Stimulated activated CD4-positive, alpha-beta T cell treated with anti-CD3 and anti-CD28 coated beads, Interleukin-1b, Interleukin-23, amount 100 ng/mL, for 1 hour (primary cell): Measurements from ENCODE around the gene NCKIPSD.
A peak's percentile ranks its signal among the peaks of the same experiment; 100 is the strongest.
"Not testable (repeated sequence)": the region's sequence is repeated elsewhere in the genome, so short reads cannot be mapped to it uniquely, and the experiment has no call there.

Experiments
- DNase-seq, 2 donors: peaks; one replicate each; pipeline ENCODE4 v3.0.0-alpha.2; 2020; ENCODE audit warnings: low read depth in 2 of 2

Gene NCKIPSD

DNA sequence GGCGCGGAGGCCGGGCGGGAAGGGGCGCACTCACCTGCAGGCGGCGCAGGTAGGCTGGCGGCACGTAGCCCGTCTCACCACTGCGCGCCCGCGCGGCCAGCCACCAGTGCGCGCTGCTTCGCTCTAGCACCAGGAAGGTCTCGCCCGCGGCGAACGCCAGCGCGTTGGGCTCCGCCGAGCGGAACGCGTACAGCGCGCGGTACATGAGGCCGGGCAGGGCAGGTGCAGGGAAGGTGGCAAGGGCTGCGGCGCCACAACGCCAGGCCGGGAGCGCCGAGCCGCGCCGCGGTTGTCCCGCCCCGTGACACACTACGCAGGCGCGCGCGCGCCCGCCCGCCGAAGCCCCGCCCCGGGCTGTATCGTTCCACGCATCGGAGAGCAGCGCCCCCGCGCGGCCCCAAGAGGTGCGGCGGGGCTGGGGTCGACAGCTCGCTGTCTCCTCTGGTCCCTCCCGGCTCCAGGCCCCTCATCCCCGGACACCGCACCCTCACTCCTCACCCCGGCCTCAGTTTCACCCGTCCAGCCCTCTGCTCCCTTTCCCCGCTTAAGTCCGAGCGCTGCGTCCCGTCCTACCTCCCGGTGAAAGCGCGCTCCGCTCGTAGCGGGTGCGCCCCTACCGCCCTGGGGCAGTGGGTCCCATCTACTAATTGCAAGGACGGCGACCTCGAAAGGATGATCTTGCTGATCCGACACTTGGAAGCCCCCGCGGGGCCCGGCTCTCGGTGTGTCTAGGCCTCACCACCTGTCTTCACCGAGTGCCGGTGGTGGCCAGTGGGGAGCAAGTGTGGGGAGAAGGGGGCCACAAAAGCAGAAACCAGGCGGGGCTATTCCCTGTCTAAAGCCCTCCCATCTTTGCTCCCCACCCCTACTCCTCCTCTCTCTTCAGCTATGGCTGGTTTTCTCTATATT, at the start of gene NCKIPSD:
NCKIPSD (minus strand) TSS at position 313 of the 909 bp plus-strand sequence; CDS start at position 205, 108 bp downstream.
- DNase-seq = peak; percentile 77 to 93

DNA sequence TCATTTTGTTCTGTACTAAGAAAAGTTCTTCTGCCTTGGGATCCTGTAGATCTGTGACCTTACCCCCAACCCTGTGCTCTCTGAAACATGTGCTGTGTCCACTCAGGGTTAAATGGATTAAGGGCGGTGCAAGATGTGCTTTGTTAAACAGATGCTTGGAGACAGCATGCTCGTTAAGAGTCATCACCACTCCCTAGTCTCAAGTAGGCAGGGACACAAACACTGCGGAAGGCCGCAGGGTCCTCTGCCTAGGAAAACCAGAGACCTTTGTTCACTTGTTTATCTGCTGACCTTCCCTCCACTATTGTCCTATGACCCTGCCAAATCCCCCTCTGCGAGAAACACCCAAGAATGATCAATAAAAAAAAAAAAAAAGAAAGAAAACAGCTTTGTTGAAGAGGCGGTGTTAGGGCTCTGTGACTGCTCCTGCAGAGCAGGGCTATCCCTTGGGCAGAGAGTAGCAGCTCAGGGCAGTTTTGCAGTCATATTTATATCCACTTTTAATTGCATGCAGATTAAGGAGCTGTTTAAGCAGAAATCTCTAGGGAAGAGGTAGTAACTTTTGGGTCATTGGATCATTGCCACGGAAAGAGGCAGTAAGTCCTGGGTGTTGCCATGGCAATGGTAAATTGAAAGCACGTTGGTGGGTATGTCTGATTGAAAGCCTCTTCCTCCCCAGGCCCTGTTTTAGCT, 49.5 kb upstream of the NCKIPSD start:
- DNase-seq = not testable (repeated sequence)

DNA sequence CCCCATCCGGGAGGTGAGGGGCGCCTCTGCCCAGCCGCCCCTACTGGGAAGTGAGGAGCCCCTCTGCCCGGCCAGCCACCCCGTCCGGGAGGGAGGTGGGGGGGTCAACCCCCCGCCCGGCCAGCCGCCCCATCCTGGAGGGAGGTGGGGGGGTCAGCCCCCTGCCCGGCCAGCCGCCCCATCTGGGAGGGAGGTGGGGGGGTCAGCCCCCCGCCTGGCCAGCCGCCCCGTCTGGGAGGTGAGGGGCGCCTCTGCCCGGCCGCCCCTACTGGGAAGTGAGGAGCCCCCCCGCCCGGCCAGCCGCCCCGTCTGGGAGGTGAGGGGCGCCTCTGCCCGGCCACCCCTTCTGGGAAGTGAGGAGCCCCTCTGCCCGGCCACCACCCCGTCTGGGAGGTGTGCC, 48.8 kb upstream of the NCKIPSD start:
- not testable (repeated sequence) for DNase-seq

DNA sequence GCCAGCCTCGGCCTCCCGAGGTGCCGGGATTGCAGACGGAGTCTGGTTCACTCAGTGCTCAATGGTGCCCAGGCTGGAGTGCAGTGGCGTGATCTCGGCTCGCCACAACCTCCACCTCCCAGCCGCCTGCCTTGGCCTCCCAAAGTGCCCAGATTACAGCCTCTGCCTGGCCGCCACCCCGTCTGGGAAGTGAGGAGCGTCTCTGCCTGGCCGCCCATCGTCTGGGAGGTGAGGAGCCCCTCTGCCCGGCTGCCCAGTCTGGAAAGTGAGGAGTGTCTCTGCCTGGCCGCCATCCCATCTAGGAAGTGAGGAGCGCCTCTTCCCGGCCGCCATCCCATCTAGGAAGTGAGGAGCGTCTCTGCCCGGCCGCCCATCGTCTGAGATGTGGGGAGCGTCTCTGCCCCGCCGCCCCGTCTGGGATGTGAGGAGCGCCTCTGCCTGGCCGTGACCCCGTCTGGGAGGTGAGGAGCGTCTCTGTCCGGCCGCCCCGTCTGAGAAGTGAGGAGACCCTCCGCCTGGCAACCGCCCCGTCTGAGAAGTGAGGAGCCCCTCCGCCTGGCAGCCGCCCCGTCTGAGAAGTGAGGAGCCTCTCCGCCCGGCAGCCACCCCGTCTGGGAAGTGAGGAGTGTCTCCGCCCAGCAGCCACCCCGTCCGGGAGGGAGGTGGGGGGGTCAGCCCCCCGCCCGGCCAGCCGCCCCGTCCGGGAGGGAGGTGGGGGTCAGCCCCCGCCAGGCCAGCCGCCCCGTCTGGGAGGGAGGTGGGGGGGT, 48.2 kb upstream of the NCKIPSD start:
- DNase-seq = not testable (repeated sequence)

DNA sequence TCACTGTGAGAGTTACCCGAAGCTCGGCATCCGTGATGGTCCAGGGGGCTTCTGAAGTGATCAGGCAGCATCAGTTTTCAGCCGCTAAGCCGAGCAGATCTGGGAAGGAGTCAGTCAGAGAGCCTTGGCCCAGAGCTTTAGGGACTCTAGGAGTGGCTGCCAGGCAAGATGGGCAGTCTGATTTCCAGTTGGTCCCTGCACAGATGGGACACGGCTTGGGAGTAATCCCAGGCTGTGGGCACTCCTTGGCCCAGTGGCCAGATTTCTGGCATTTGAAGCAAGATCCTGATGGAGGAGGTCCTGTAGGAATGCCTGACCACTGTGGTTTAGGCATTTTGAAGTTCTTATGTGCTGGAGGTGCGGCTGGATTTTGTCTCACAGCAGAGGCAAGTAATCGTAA, 41.8 kb upstream of the NCKIPSD start:
- no peak for DNase-seq

- DNase-seq = not testable (repeated sequence)
These were observed 39.6 kb upstream of the NCKIPSD start for GRCh38 chr3:48725185-48725855.

DNA sequence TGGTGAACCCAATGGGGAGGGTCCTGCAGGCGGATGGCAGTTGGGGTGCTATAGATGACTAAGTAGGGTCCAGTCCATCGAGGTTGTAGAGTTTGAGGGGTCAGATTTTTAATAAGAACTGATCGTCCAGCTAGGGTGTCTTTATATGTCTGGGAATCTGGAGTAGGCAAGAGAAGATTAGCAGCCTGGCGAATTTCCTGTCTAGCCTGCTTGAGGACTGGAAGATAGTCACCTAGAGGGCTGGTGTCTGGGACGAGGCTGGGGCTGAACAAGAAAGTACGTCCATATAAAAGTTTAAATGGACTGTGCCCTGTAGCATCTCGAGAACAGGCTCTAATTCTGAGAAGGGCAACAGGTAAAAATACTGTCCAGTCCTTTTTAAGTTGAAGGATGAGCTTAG, 38.0 kb upstream of the NCKIPSD start:
- DNase-seq = no peak

- not testable (repeated sequence) for DNase-seq
These were observed 37.6 kb upstream of the NCKIPSD start for GRCh38 chr3:48723293-48723692.

GRCh38 chr3:48716982-48717746, 31.4 kb upstream of the NCKIPSD start, which contains the start of gene IP6K2:
IP6K2 (minus strand) TSS chr3:48717221; CDS start chr3:48695291, 21,930 bp downstream.
- DNase-seq = peak; percentile 97 to 99

- DNase-seq = no peak
These were observed 30.8 kb upstream of the NCKIPSD start for GRCh38 chr3:48716508-48716981.

GRCh38 chr3:48715174-48715800, 29.6 kb upstream of the NCKIPSD start:
- no peak for DNase-seq

GRCh38 chr3:48711727-48712126, 26.0 kb upstream of the NCKIPSD start:
- DNase-seq = no peak

GRCh38 chr3:48709051-48709461, 23.3 kb upstream of the NCKIPSD start:
- DNase-seq = no peak

GRCh38 chr3:48708481-48708889, 22.8 kb upstream of the NCKIPSD start:
- DNase-seq = no peak

DNA sequence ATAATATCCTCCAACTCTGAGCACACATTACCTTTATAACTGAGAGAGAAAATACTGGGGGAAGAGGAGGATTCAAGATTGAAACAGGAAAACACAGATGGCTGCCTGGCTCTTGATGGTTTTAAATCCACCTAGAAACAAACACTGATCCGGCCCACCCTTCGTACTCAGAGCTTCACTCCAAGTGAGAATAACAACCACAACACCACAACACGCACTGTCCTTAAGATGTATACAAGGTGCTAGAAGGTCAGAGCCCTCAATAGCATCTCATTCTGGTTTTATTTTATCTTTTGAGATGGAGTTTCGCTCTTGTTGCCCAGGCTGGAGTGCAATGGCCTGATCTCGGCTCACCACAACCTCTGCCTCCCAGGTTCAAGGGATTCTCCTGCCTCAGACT, 21.4 kb upstream of the NCKIPSD start:
- no peak for DNase-seq

DNA sequence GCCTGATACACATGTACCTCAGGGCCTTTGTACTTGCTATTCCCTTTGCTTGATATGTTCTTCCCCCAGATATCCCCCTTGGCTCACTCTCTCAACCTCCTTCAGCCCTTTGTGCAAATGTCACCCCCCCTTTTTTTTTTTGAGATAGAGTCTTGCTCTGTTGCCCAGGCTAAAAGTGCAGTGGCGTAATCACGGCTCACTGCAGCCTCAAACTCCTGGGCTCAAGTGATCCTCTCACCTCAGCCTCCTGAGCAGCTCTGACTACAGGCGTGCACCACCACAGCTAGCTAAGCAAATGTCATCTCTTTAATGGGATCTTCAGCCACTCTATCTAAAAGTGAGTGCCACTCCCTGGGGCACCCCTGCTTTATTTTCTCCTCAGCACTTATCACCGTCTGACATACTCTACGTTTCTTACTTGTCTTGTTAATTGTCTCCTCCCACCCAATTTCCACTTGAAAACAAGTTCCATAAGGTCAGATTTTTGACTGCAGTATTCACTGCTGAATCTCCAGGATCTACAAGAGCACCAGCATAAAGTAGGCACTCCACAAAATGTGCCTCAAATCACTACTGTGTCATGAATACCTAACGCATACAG, 16.7 kb upstream of the NCKIPSD start:
- no peak for DNase-seq

DNA sequence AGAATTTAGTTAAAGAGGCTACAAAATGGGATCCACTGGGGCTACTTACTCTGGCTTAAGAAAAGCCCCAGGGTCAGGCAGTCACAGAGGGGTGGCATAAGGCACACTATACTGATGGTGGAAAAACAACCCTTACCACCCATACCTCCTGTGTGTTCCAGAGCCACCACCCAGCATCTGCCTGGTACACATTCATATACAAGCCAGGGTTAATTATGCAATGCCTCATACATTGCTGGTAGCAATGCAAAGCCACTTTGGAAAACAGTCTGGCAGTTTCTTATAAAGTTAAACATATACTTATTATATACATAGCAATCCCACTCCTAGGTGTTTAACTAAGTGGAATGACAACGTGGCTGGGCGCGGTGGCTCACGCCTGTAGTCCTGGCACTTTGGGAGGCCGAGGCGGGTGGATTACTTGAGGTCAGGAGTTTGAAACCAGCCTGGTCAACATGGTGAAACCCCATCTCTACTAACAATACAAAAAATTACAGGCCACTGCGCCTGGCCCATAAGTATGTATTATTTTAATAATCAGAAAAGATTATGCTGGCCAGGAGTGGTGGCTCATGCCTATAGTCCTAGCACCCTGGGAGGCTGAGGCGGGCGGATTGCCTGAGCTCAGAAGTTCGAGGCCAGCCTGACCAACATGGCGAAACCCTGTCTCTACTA, 15.2 kb upstream of the NCKIPSD start:
- no peak for DNase-seq

DNA sequence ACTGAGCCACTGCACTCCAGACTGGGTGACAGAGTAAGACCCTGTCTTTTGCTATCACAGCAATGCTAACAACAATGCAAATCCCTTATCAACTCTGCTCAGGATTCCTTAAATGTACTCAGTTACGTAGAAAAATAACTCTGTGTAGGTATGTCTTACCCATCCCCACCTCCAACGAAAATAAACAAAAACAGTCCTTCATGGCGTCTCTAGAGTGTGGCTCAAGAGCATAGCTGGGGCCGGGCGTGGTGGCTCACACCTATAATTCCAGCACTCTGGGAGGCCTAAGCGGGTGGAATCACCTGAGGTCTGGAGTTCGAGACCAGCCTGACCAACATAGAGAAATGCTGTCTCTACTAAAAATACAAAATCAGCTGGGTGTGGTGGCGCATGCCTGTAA, 13.2 kb upstream of the NCKIPSD start:
- no peak for DNase-seq

DNA sequence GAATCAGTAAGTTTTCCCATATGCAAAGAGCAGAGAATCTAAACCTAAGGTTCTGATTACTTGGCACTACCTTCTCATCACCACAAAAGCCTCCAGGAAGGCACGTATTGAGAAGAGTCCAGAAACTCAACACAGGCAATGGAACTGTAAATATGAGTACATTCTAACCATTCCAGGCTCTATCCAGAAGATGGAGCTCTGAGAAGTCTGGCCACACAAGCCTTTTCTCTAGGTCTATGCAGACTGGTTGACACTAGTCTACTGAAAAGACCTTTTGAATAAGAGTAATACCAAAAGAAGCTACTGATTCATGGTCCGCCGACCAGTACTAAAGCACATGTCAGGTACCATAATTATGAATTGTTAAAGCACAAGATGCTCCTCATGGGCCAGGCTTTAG, 12.2 kb upstream of the NCKIPSD start:
- no peak for DNase-seq
